Measurements from ENCODE around the gene SLC7A14. TPM values are rescaled to one million over a fixed set of nuclear protein-coding genes. Genes with fewer than 3 reads are reported as not detected.

The SLC7A14 gene
- total and polyA plus RNA-seq, 2 of the 13 experiments (the other 11 are each of a cell fraction or from before 2014, with no cell fraction given), result not detected

DNA sequence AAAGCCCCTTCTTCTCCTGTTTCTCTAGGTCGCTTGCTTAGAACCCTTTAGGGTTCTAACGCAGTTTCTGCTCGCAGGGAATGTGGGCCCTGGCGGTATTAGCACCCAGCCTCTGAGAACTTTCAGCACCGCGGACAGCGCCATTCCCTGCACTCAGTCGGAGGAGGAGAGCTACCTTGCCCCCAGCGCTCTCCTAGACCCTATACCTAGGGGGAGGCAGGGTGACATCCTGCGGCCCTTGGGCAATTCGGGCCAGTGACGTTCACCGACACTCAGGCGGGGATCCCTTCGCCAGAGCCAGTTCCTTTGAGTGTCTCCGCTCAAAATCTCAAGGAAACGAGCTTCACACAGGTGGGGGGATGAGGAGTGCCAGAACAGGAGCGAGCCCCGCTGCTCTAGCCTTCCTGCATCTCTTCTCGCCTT lies 1.3 kb downstream of the SLC7A14 start (continued):
- TF ChIP-seq ZNF160 (CRISPR knock-in tag; IDR thresholded peaks at IDR 0.05), result peak; percentile 49; the same call in 1 of the 2 replicates
- TF ChIP-seq ZNF138 (CRISPR knock-in tag; IDR thresholded peaks at IDR 0.05; ENCODE audit: low read depth), result no peak
- TF ChIP-seq ZNF530 (CRISPR knock-in tag; IDR thresholded peaks at IDR 0.05; ENCODE audit: low read depth), result no peak
- TF ChIP-seq ZNF232 (CRISPR knock-in tag; IDR thresholded peaks at IDR 0.05; ENCODE audit: borderline replicate concordance), result peak; percentile 96
- TF ChIP-seq SALL2 (CRISPR knock-in tag; IDR thresholded peaks at IDR 0.05), result 0 out of 2 replicates have a peak, but pooled peaks have one; percentile 51
- peak; percentile 72; the same call in 1 of the 2 replicates for TF ChIP-seq MLXIP (CRISPR knock-in tag; IDR thresholded peaks at IDR 0.05; ENCODE audit: borderline replicate concordance)
- 0 out of 2 replicates have a peak, but pooled peaks have one; percentile 74 for TF ChIP-seq MAF1 (CRISPR knock-in tag; IDR thresholded peaks at IDR 0.05; ENCODE audit: borderline replicate concordance)
- TF ChIP-seq IRX3 (CRISPR knock-in tag; IDR thresholded peaks at IDR 0.05; ENCODE audit: borderline replicate concordance, low read depth), result 0 out of 2 replicates have a peak, but pooled peaks have one; percentile 31
- no peak for TF ChIP-seq HDAC1 (CRISPR knock-in tag; IDR thresholded peaks at IDR 0.05)
- peak; percentile 85 for TF ChIP-seq ZBTB26 (CRISPR knock-in tag; IDR thresholded peaks at IDR 0.05; ENCODE audit: borderline replicate concordance)
- peak; percentile 94; the same call in 1 of the 2 replicates for TF ChIP-seq ZNF557 (CRISPR knock-in tag; IDR thresholded peaks at IDR 0.05)
- TF ChIP-seq, protein P1, sequence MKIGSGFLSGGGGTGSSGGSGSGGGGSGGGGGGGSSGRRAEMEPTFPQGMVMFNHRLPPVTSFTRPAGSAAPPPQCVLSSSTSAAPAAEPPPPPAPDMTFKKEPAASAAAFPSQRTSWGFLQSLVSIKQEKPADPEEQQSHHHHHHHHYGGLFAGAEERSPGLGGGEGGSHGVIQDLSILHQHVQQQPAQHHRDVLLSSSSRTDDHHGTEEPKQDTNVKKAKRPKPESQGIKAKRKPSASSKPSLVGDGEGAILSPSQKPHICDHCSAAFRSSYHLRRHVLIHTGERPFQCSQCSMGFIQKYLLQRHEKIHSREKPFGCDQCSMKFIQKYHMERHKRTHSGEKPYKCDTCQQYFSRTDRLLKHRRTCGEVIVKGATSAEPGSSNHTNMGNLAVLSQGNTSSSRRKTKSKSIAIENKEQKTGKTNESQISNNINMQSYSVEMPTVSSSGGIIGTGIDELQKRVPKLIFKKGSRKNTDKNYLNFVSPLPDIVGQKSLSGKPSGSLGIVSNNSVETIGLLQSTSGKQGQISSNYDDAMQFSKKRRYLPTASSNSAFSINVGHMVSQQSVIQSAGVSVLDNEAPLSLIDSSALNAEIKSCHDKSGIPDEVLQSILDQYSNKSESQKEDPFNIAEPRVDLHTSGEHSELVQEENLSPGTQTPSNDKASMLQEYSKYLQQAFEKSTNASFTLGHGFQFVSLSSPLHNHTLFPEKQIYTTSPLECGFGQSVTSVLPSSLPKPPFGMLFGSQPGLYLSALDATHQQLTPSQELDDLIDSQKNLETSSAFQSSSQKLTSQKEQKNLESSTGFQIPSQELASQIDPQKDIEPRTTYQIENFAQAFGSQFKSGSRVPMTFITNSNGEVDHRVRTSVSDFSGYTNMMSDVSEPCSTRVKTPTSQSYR (CRISPR knock-in tag; IDR thresholded peaks at IDR 0.05; ENCODE audit: borderline replicate concordance), result peak; percentile 31; the same call in 1 of the 2 replicates
- TF ChIP-seq ZNF263 (CRISPR knock-in tag; IDR thresholded peaks at IDR 0.05), result peak; percentile 38; the same call in 1 of the 2 replicates
- no peak for TF ChIP-seq ZNF597 (CRISPR knock-in tag; IDR thresholded peaks at IDR 0.05)
- no peak for TF ChIP-seq NCOA5 (CRISPR knock-in tag; IDR thresholded peaks at IDR 0.05)
- TF ChIP-seq NFKBIZ (CRISPR knock-in tag; IDR thresholded peaks at IDR 0.05), result 0 out of 2 replicates have a peak, but pooled peaks have one; percentile 53
- TF ChIP-seq NFKB2 (CRISPR knock-in tag; IDR thresholded peaks at IDR 0.05; ENCODE audit: borderline replicate concordance), result peak; percentile 84
- no peak for TF ChIP-seq RBFOX2 (IDR thresholded peaks at IDR 0.05; ENCODE audit: low read depth, low read length)
- no peak for TF ChIP-seq GFI1 (CRISPR knock-in tag; IDR thresholded peaks at IDR 0.05; ENCODE audit: borderline replicate concordance)
- TF ChIP-seq ZNF614 (CRISPR knock-in tag; IDR thresholded peaks at IDR 0.05; ENCODE audit: borderline replicate concordance), result 0 out of 2 replicates have a peak, but pooled peaks have one; percentile 26
- TF ChIP-seq TGIF2 (CRISPR knock-in tag; IDR thresholded peaks at IDR 0.05), result peak; percentile 52; the same call in 1 of the 2 replicates
- TF ChIP-seq CC2D1A (CRISPR knock-in tag; IDR thresholded peaks at IDR 0.05), result no peak
- TF ChIP-seq GPN1 (CRISPR knock-in tag; IDR thresholded peaks at IDR 0.05; ENCODE audit: borderline replicate concordance), result 0 out of 2 replicates have a peak, but pooled peaks have one; percentile 63
